GM23248 (cell line): ENCODE measurements around the gene CRISPLD2.
"Not testable (repeated sequence)": the region's sequence is repeated elsewhere in the genome, so short reads cannot be mapped to it uniquely, and the experiment has no call there.

Source experiments
- EZH2 ChIP-seq: fragments of 200-600 bp; sonication (generic); IDR thresholded peaks from 2 replicates; pipeline ENCODE4 v1.6.1; 2018; ENCODE audit warnings: antibody characterized with exemption, mild to moderate bottlenecking; ENCODE audit not compliant: insufficient read depth, poor library complexity, severe bottlenecking
- EZH2phosphoT487 ChIP-seq: fragments of 200-600 bp; sonication (generic); IDR thresholded peaks from 2 replicates; pipeline ENCODE4 v1.6.1; 2018; ENCODE audit warnings: antibody characterized with exemption, moderate library complexity, mild to moderate bottlenecking, low read depth; ENCODE audit not compliant: insufficient read depth

DNA sequence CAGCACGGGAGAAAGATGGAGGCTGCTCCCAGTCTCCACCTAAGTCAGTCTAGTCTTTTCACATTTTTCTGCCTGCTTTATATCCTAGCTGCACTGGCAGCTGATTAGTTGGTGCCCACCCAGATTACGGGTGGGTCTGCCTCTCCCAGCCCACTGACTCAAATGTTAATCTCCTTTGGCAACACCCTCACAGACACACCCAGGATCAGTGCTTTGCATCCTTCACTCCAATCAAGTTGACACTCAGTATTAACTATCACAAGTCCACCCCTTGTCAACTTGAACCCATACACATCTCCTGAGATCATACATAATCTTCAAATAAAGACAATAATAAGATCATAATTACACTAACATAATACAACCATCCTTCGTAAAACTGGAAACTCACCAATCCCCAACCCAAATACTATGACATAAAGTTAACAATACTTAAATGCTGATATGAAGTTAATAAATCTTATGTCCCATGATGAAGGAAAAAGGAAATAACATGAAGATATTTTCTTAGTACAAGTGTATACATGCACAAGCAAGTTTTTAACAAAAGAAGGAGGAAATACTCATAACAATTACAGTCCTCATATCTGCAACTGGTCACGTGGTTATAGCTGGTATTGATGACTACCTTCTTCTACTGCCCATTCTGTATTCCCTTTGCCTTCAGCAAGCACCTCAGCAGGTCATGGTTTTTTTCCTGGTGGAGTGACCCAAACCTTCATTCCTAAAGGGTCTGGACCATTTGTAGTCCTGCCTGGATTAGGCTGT, 35.8 kb downstream of the CRISPLD2 start:
- not testable (repeated sequence) for TF ChIP-seq EZH2, EZH2phosphoT487
